Right kidney (tissue), 1 donor: ENCODE data around the gene MRPS24.

Experiments
- DNase-seq: peaks from one replicate; pipeline ENCODE4 v3.0.0-alpha.2; 2016

The MRPS24 gene

DNA sequence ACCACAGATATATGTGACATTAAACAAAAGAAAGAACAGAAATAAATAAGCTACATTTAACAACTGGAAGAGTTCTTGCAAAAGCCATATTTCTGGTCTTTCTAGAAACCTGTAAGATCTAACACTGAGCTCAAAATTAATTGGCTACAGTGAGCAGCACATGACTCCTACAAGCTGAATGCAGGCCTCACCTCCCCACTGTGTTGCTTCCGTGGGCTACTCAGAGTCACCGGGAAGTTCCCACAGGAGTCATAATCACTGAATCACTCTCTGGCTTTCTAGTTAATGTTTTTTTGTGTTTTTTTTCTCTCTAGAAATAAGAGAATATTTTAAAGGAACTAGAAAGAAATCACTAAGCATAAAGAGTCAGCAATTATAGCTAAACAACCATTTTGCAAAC lies 10.2 kb upstream of the MRPS24 start:
- no peak for DNase-seq

DNA sequence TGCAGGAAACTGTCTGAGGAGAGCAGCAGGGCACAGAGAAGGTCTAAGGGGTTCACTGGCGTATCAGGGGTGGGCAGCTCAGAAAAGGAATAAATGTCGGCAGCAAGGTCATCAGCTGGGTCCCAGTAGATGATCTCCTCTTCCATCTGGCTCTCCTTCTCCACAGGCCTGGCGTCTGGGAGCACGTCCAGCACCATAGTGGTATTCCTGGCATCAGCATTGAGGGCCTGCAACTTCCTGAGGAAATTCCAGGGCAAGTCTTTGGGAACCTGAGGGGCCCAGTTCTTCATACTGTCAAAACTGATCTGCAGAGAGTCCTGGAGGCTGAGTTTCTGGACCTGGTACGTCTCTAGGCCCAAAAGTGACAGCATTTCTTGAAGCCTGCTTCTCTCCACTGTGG lies 9.6 kb upstream of the MRPS24 start:
- DNase-seq, result no peak

DNA sequence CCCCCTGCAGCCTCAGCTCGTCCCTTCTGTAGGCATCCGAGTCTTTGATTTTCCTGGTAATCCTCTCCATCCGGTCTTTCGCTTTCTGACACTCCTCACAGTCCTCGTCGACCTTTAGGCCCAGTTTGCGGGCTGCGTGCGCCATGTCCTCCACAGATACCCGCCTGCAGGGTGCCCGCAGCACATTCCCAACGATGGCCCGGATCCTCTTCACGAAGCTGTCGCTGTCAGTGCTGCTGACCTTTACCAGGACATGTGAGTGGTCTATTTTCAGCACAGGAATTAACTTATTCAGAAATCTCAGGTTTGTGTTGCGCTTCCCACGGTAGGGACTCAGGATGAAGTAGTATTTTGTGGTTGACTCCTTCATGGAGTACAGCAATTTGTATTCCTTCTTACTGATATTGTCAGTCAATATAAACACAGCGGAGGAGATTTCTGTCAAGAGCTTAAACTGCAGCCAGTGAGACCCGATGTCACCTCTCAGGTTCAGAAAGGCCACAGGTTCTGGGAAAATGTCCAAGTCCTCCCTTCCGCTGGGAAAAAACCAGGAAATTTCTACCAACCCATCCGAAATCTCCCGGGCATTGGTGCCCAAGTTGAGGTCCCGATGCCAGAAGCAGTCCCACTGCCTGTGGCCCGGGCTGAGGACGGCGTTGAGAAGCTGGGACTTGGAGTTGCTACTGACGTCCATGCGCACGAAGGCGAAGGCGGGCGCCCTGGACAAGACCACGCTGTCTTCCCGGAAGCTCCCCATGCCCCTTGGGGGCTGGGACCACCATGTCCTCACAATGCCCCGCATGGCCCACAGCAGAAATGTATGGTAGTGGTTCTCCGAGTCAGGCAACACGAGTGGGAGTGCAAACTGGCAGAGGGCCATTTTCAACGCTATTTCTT lies 8.9 kb upstream of the MRPS24 start:
- DNase-seq, result no peak

DNA sequence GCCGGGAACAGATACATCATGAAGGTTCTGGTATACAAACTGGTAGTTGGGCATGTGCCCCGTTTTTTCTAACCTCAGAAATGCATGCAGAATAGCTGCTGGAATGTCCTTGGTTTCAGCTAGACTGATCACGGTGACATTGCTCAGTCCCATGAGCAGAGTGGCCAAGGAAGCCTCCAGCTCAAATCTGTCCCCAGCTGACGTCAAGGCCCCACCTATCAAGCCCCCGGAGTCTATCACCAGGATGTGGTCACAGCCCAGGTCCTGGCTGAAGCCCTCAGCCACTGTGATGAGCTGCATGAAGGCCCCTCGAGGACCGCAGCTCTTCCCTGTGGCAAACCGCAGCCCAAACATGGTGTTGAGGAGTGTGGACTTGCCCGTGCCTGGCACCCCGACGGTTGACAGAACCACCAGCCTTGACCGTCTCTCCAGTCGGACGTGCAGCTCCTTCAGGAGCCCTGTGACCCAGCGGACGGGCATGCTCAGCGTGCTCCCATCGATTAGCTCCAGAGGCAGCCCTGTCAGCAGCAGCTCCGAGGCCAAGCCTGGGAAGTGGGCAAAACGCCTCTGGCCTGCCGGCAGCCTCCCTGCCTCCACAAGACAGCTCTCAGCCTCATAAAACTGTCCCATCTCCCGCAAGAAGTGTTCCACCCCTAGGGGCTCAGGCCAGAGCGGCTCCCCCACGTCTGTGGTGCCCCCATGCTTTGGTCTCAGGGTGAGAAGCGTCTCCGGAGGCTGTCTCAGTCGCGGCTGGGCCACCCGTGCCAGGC lies 7.8 kb upstream of the MRPS24 start:
- no peak for DNase-seq

DNA sequence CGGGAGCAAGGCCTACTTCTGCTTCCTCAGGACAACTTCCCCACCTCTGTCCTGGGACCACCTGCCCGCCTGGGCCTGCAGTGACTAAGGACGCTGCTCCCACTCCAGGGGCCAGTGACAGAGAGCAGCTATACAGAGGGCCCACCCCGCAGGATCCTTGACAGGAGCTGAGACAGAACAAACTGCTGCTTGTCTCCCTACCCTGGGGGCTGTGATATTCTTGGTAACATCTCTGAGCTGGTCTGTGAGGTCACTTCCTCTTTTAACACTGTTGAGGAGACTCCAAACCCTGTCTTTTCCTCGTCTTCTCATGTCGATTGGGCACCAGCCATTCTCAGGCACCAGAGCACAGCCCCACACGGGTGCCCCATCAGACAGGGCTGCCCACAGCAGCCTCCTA lies 6.9 kb upstream of the MRPS24 start:
- DNase-seq, result no peak

DNA sequence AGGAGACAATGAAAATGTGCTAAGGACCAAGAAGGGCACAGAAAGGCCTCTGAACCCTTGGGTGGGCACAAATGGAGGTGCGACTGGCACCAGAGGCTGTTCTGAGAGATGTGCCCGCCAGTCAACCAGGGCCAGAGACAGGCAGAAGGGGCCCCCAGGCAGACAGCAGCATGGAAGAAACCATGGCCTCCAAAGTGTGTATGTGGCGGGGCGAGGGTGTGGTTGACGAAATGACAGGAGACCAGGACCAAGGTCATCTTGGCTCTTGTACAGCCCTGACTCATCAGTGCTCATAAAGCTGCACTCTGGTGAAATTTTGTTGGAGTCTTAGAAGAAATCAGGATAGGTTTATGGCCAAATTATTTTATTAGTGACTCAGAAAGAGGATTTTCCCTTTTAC lies 4.0 kb upstream of the MRPS24 start:
- no peak for DNase-seq

DNA sequence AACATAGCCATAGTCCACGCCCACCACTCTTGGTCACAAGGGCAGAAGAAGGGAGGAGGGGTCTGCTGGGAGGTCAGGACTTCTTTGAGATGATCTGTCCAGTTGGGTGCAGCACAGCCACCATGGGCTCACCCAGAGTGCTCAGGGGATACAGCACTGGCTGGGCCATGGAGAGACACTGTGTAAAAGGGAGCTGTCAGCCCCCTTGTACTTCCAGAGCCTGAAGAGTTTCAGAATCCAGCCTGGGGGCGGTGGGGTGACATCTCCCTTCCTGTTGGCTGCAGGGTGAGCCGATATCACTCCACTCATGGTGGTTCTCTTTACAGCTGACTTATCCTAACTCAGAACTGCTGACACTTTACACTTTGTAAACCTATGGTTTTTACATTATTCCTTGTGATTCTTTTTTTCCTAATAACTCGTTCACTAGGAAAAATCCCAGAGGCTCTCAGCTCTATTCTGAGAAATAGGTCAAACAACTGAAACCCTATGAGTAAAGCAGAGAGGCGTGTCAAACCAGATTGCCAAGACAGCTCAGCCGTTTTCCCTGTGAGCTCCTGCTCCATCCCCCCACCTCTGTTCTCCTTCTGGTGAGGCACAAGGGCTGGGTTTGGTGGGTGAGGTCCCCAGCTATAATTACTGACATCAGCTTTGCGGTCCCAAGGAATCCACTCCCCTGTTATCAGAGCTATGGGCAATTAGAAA lies 3.2 kb upstream of the MRPS24 start:
- DNase-seq, result no peak

DNA sequence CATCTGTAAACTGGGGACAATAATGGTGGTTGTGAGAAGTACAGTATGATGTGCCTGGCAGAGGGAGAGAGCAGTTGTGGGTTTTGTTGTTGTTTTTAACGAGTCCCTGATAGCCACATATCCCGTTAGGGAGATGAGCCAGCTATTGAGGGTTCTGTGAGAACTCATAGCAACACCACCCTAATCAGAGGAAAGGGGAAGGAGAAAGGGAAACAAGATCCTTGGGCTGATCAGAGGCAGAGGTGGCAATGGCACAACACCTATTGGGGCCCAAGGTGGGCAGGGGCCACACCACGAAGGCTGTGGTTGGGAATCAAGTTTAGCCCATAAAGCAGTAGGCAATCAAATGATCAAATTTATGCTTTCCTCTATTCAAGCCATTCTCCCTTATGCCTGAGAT lies 1.7 kb upstream of the MRPS24 start:
- DNase-seq, result no peak

DNA sequence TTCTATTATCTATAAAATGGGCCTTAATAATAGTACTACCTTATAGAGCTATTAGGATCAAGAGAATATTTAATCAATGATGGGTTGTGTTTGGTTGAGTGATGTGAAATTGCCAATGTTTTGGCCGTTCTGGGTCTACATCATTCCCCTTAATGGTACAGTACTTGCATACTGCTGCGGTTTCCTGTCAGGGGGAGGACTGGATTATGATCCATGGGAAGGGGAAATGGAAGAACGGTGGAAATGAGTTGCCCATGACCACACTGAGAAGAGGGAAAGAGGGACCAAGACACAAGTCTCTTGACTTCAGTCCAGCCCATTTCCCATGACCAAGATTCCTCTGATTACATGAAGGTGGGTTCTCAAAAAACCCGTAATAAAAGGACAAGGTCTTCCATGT lies 999 bp upstream of the MRPS24 start:
- no peak for DNase-seq

DNA sequence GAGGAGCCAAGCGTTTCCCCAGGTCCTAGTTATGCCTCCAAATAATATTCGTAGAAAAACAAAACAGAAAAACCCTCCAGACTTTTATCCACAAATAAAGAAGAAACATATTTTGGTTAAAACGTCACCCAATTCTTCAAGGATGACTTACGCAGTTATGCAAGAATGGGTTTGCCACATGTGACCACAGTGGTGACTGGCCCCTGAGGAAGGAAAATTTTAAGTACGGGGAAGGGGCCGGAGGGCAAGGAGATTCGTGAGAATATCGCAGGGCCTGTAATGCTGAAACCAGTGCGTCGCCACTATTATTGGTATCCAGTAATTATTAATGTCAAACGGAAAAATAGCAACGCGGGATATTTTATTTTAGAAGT lies 537 bp upstream of the MRPS24 start:
- DNase-seq, result no peak

DNA sequence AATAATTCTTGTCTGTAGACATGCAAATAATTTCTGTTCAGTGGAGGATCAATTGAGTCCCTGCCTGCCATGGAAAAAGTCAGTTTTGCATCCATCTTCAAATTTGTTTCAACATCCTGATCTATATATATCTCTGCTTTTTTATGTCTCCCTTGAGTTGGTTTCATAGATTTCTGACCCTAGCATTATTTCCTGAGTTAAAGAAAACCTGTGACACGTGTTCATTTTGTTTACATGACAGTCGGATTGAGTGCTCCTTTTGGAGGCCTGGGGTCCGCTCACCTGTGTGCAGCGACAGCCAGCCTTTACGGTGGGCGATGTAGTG lies 674 bp downstream of the MRPS24 start:
- DNase-seq, result peak; percentile 48

DNA sequence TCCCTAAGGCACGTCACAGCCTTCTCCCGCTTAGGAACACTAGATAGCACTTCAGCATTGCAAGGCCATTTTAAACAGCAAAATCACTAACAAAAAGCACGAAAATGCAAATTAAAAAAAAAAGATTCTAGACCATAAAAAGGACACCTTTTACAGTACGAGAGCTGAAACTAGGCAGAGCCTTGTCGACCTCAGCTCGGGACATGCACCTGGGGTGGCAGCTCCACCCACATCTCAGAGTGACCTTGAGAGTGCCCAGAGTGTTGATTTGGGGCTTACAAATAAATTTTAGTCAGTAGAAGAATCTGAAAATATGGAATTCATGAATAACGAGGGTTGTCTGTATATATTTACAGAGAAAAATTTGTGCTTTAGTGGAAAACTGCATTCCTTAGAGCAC lies 1.1 kb downstream of the MRPS24 start:
- DNase-seq, result no peak

DNA sequence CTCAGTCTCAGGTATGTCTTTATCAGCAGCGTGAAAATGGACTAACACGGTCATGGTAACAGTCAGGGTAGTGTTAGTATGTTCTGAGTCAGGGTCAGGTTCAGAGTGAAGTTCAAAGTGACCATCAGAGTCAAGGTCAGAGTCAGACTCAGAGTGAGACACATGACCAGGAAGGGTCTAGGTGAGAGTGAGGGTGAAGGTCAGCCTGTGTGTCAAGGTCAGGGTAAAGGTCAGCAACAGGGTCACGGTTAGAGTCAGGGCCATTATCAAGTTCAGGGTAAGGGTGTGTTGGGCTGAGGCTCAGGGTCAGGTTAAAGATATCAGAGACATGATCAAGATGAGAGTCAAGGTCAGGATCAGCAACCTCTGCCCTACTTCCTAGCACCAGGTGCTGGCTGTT lies 4.0 kb downstream of the MRPS24 start:
- no peak for DNase-seq

DNA sequence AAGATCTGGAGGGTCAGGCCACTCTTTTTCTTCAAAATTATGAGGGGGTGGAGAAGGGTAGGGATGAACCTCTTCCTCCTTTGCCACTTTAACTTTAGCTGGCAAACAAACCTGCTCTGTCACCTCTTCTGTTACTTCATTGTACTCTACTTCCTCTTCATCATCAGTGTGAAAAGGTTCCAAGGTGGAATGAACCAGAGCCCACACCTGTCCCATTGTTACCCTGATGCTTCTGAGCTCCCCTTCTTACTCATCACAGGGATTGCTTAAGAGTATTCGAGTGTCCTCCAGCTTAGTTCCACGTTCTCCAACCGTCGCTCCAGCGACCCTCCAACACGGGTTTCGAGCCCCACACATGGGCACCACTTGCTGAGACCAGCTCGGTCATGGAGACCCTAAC lies 5.2 kb downstream of the MRPS24 start:
- no peak for DNase-seq

DNA sequence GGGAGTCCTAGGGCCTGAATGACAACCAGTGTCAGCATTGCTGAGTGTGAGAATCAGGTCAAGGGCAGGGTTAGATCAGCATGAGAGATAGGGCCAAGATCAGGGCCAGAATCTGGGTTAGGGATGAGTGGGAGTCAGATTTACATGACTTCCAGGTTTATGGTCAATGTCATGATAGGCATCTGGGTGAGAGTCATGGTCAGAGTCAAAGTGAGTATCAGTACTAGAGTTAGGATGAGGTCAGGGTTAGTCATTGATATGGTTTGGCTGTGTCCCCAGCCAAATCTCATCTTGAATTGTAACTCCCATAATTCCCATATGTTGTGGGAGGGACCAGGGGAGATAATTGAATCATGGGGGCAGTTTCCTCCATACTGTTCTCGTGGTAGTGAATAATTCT lies 12.3 kb downstream of the MRPS24 start:
- no peak for DNase-seq

DNA sequence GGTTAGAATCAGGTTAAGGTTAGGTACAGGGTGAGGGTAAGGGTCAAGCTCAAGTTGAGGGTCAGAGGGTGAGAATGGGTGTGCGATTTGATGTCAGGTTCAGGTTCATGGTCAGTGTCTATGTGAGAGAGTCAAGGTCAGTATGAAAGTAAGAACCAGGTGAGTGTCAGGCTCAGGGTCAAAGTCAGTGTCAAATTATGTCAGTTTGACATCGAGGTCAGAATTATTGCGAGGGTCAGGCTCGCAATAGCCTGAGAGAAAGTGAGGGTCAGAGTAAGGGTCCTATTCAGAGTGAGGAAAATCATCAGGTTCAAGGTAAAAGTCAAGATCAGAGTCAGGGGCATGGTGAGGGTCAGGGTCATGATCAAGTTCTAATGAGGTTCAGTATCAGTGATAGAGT lies 13.0 kb downstream of the MRPS24 start:
- no peak for DNase-seq

DNA sequence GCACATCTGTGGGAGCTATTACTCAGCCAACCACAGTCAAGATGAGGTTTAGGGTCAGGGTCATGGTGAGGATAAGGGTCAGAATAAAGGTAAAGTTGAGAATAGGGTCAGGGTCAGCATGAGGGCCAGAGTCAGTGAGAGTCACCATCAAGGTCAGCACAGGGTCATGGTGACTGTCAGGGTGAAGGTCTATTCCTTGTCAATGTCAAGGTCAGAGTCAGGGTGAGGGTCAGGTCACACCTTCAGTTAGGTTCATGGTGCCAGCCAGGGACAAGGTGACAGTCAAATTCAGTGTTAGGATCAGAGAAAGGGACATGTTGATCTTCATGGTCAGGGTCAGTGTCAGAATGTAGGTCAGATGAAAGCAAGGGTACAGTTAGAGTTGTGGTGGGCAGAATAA lies 14.1 kb downstream of the MRPS24 start:
- no peak for DNase-seq

DNA sequence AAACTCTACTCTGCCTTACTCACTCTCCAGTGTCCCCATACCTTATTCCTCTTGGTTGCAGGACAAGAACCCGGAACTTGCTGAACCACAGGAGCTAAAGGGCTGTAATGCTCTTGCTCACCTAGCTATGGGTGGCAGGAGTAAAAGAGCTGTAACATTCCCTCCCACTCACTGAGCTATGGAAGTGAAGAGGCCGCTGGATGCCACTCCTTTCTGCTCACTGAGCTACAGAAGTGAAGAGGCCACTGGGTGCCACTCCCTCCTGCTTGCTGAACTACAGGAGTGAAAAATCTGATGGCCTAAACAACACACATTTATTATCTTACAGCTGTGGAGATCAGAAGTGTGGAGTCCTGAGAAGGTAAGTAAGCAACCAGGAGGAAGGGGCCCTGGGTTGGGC lies 17.5 kb downstream of the MRPS24 start:
- no peak for DNase-seq

DNA sequence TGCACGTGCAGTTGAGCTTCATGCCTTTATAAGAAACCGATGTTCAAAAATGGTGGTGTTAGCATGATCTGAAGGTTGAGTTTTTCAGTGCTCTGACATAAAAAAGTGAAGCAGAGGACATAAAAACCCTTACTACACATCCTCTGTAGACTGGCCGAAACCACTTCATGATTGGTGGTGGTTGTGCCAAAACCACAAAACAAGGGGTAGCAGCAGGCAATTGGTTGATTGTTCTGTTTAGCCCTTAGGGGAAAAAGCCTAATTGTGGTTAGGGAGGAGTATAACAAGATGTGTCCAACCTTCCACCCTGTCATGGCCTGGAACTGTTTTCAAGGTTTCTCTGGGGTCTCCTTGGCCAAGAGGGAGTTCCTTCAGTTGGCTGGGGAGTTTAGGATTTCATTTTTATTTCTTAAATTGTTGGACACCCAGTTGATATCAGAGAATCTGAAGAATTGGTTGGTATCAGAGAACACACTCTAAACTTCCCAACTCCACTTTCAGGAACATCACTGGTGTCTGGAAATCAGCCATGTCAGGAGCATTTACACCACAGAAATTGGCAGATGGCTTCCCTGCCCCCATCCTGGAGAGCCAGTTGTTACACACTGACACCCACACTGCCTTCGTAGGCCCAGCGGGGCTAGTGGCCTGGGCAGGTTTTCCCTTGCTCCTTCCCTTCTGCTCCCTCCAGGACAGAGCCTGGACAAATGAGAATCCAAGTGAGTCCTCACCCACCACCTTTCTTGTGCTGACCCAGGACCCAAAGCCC lies 18.8 kb downstream of the MRPS24 start:
- DNase-seq, result no peak

DNA sequence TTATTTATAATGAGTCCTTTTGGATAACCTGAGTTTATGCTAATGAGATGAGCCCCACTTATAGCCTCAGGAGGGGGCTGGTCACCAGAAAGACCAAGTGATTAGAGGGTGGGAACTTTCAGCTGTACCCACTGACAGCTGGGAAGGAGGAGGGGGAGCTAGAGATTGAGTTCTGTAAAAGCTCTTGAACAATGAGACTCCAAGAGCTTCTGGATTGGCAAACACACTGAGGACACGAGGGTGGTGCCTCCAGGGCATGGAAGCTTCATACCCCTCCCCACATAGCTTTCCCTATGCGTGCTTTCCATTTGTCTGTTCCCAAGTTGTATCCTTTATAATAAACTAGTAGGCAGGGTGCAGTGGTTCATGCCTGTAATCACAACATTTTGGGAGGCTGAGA lies 20.3 kb downstream of the MRPS24 start:
- no peak for DNase-seq

DNA sequence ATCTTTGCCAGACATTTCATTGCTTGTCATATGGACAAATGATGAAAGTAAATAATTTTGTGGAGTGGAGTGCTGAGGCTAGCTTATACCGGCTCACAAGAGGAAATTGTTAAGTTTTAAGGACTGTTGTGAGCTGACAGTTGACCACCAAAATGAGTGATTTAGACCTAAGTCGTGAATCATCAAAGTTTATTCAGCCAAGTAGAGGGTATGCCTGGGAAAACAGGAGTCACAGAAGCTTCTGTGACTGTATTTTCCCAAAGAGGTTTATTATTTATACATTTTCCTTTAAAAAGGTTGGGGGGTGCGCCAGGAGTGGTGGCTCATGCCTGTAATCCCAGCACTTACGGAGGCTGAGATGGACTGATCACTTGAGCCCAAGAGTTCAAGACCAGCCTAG lies 21.8 kb downstream of the MRPS24 start:
- no peak for DNase-seq

DNA sequence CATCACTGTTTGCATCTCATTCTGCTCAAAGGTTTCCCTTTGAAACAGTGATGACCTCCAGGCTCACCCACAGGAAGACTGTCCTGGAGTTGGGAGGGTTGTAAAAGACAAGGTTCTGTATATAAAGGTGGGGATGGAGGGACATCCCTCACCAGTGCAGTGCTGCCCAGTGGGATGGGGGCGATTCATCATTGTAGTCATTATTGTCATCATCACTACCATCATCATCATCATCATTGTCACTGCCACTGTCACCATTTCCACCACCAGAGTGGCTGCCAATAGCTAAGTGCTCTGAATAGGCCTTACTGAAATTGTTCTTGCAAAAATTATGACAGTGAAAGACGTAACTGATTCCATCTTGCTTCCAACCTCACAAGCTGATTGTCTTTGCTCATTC lies 24.7 kb downstream of the MRPS24 start:
- no peak for DNase-seq

DNA sequence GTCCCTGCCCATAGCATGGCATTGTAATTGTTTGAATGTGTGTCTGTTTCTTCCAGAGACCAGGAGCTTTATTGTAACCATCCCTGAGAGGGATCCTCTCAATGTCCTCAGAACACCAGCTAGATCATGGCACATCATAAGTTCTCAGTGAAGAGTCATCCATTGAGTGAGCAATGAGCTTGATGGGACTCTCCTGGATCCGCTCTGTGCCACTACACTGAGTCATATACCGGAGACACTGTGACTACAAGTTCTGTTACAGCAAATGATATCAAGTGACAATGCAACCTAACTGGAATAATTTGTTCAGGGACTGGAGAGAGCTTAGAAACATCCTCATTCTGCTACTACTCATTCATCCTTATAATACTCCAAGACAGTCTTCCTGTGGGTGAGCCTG lies 25.1 kb downstream of the MRPS24 start:
- no peak for DNase-seq
